ENCODE data around the gene PTTG1. TPM values are rescaled to one million over a fixed set of nuclear protein-coding genes. Genes with fewer than 3 reads are reported as not detected.

Gene PTTG1
- total RNA-seq, 1 donor from 2014 or later = 425 TPM

DNA sequence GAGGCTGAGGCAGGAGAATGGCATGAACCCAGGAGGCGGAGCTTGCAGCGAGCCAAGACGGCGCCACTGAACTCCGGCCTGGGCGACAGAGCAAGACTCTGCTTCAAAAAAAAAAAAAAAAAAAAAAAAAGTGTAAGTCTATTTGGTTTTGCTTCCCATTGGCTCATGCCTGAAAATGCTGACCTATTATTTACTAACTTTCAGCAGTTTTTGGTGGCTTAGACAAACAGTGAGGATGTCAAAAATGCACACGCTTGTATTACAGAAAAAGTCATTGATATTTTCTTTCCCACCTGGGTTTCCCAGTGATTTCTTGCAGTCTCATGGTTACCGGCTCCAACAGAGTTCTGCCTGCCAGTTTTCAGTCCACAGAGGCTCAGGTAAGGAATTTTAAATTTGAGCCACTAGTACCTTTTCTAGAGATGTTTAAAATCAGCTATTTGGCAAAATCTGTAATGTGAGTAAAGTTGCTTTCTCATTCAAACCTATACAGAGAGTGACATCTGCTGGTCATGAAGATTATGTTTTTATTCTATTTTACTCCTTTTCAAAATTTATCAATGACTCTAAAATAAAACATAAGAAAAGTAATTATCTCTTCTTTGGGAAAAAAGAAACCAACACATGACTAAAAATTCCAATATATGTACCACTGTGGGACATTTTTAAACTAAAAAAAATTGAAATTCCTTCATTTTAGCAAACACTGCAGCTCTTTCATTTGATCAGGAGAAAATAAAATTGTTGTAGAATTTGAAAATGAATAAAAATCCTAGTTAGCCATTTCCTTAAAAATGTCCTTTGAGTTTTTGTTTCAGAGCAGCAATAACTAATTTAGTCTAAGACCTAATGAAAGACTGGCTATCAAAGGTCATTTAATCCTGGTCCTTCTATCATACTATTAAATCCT lies 30.6 kb upstream of the PTTG1 start:
- Mint-ChIP-seq H3K4me1 (no peaks in the 10 kb centered on the region), H3K9me3 (peaks cover 29% of the 10 kb centered on the region), H3K27me3 (ENCODE audit: insufficient read depth, low read depth) (no peaks in the 10 kb centered on the region), H3K4me3 (no peak overlapping the region), H3K27ac (no peak overlapping the region), H3K36me3 (peaks cover 32% of the 10 kb centered on the region)
- H3K36me3 ChIP-seq = no peaks in the 10 kb centered on the region
- no peaks in the 10 kb centered on the region for H3K27me3 ChIP-seq
- peaks cover 16% of the 10 kb centered on the region for H4K20me1 ChIP-seq (ENCODE audit: low read depth)
- DNase-seq (ENCODE audit: low spot score) = peak; percentile 15
- H3K4me3 ChIP-seq = no peak overlapping the region
- no peak overlapping the region for H3K27ac ChIP-seq
- no peaks in the 10 kb centered on the region for H3K4me1 ChIP-seq
- peaks cover 7% of the 10 kb centered on the region for H3F3A ChIP-seq (ENCODE audit: low read depth)
- H3K9ac ChIP-seq = no peak overlapping the region
- peaks cover 9% of the 10 kb centered on the region for H3K9me3 ChIP-seq (ENCODE audit: low read depth)
- no peak overlapping the region for H2AFZ ChIP-seq (replicated peaks)
- TF ChIP-seq, protein P1, sequence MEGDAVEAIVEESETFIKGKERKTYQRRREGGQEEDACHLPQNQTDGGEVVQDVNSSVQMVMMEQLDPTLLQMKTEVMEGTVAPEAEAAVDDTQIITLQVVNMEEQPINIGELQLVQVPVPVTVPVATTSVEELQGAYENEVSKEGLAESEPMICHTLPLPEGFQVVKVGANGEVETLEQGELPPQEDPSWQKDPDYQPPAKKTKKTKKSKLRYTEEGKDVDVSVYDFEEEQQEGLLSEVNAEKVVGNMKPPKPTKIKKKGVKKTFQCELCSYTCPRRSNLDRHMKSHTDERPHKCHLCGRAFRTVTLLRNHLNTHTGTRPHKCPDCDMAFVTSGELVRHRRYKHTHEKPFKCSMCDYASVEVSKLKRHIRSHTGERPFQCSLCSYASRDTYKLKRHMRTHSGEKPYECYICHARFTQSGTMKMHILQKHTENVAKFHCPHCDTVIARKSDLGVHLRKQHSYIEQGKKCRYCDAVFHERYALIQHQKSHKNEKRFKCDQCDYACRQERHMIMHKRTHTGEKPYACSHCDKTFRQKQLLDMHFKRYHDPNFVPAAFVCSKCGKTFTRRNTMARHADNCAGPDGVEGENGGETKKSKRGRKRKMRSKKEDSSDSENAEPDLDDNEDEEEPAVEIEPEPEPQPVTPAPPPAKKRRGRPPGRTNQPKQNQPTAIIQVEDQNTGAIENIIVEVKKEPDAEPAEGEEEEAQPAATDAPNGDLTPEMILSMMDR (IDR thresholded peaks at IDR 0.05) = peak; percentile 63
- TF ChIP-seq EZH2 (IDR thresholded peaks at IDR 0.05) (no peak), EZH2phosphoT487 (IDR thresholded peaks at IDR 0.05) (no peak)
- no peak overlapping the region for H3K4me2 ChIP-seq
- peaks cover 29% of the 10 kb centered on the region for H3K79me2 ChIP-seq (ENCODE audit: low read depth)

DNA sequence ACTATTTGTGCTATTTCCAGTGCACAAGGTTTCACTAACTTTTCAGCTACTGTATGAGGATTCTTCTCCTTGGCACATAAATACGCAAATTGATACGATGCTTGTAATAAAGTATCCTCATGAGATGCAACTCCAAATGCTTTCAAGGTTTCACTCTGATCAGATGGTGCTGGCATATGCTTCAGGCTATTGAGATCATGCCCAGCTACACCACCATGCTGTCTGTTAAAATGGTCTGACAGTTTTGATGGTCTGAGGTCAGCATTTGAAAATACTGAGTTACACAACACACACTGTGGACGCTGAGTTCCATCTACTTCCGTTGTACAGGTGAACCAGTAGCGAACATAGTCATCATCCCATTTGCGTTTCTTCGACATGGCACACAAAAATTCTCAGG lies 26.5 kb upstream of the PTTG1 start:
- no peak overlapping the region for H3K4me3 ChIP-seq
- no peaks in the 10 kb centered on the region for H3K9me3 ChIP-seq (ENCODE audit: low read depth)
- TF ChIP-seq, protein P1 (IDR thresholded peaks at IDR 0.05) = no peak
- TF ChIP-seq EZH2 (IDR thresholded peaks at IDR 0.05) = no peak
- no peak for TF ChIP-seq EZH2phosphoT487 (IDR thresholded peaks at IDR 0.05)
- no peak overlapping the region for H3K27ac ChIP-seq
- Mint-ChIP-seq H3K9me3 (peaks cover 3% of the 10 kb centered on the region), H3K36me3 (peaks cover 18% of the 10 kb centered on the region), H3K27ac (no peak overlapping the region), H3K4me1 (peaks cover 22% of the 10 kb centered on the region), H3K4me3 (no peak overlapping the region), H3K27me3 (ENCODE audit: insufficient read depth, low read depth) (no peaks in the 10 kb centered on the region)
- no peak overlapping the region for H2AFZ ChIP-seq (replicated peaks)
- peaks cover 3% of the 10 kb centered on the region for H3K36me3 ChIP-seq
- no peak for DNase-seq (ENCODE audit: low spot score)
- H3K79me2 ChIP-seq (ENCODE audit: low read depth) = peaks cover 67% of the 10 kb centered on the region
- H3F3A ChIP-seq (ENCODE audit: low read depth) = peaks cover 4% of the 10 kb centered on the region
- H3K4me2 ChIP-seq = no peak overlapping the region
- H3K9ac ChIP-seq = no peak overlapping the region
- H4K20me1 ChIP-seq (ENCODE audit: low read depth) = peaks cover 29% of the 10 kb centered on the region
- peaks cover 25% of the 10 kb centered on the region for H3K4me1 ChIP-seq
- no peaks in the 10 kb centered on the region for H3K27me3 ChIP-seq

DNA sequence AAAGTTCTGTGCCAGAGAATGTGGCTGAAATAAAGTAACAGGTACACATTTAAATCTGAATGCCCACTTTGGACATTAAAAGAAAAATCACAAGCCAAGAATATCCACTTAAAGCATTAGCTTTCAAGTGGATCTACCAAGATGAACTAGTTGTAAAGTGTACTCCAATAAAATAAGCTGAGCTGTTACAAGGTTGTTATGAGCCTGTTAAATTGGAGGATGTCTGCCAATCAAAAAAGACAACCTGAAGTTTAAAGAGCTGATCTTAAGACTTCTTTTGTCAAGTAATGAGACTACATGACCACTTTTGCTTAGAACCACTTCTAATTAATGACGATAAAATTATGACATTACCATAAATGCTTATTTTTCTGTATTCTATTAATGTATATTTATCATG lies 24.2 kb upstream of the PTTG1 start:
- Histone ChIP-seq H3K36me3 (peaks cover 3% of the 10 kb centered on the region), H4K20me1 (ENCODE audit: low read depth) (peaks cover 29% of the 10 kb centered on the region), H3K9ac (no peak overlapping the region), H3K4me1 (peaks cover 25% of the 10 kb centered on the region), H3K4me3 (no peak overlapping the region), H3K9me3 (ENCODE audit: low read depth) (no peaks in the 10 kb centered on the region), H2AFZ (replicated peaks) (no peak overlapping the region), H3F3A (ENCODE audit: low read depth) (peaks cover 23% of the 10 kb centered on the region), H3K27me3 (no peaks in the 10 kb centered on the region), H3K27ac (no peak overlapping the region), H3K4me2 (peak overlapping the region; percentile 100), H3K79me2 (ENCODE audit: low read depth) (peaks cover 67% of the 10 kb centered on the region)
- no peak overlapping the region for H3K27ac Mint-ChIP-seq
- no peaks in the 10 kb centered on the region for H3K9me3 Mint-ChIP-seq
- no peak for DNase-seq (ENCODE audit: low spot score)
- H3K36me3 Mint-ChIP-seq = peaks cover 15% of the 10 kb centered on the region
- peaks cover 24% of the 10 kb centered on the region for H3K4me1 Mint-ChIP-seq
- no peak for TF ChIP-seq EZH2 (IDR thresholded peaks at IDR 0.05)
- no peak for TF ChIP-seq EZH2phosphoT487 (IDR thresholded peaks at IDR 0.05)
- TF ChIP-seq, protein P1 (IDR thresholded peaks at IDR 0.05) = no peak
- peak overlapping the region; percentile 94 for H3K4me3 Mint-ChIP-seq
- no peaks in the 10 kb centered on the region for H3K27me3 Mint-ChIP-seq (ENCODE audit: insufficient read depth, low read depth)

All from neural progenitor cell (in vitro differentiated cells).